Ishikawa (cell line): ENCODE data around the gene PRKAR1A.

ENCODE experiments used
- EGR1 ChIP-seq: IDR thresholded peaks from 2 replicates; pipeline ENCODE4 v1.6.1; 2012
- NFIC ChIP-seq: IDR thresholded peaks from 2 replicates; pipeline ENCODE4 v1.6.1; 2012
- TAF1 ChIP-seq: IDR thresholded peaks from 2 replicates; pipeline ENCODE4 v1.6.1; 2012; ENCODE audit warnings: low read depth, mild to moderate bottlenecking
- TCF12 ChIP-seq: IDR thresholded peaks from 2 replicates; pipeline ENCODE4 v1.6.1; 2012; ENCODE audit warnings: low read depth
- ZBTB7A ChIP-seq: IDR thresholded peaks from 2 replicates; pipeline ENCODE4 v1.6.1; 2012; ENCODE audit warnings: low read depth
- TF ChIP-seq, protein P1 (sequence below): IDR thresholded peaks from 2 replicates; pipeline ENCODE4 v1.6.1; 2012
- TF ChIP-seq, protein P2 (sequence below): IDR thresholded peaks from 2 replicates; pipeline ENCODE4 v1.6.1; 2012; ENCODE audit warnings: low read depth, mild to moderate bottlenecking
- TF ChIP-seq, protein P3 (sequence below): IDR thresholded peaks from 2 replicates; pipeline ENCODE4 v1.6.1; 2012

DNA sequence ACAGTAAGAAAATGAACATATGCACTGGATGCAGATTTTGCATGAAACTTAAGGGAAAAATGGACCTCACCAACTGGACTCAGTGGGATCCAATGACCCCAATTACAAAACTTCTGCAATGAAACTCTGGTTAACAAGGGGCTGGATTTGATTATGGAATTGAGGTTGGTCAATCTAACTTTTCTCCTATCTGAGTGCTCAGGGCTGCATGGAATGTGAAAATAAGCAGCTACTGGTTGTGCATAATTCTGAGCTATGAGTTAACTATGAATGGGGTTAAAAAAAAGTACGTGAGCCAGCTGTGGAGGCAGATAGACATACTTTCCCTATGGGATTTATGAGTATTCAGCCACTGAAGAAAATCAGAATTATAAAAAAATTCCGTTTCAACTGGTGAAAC, 79.8 kb downstream of the PRKAR1A start:
- TF ChIP-seq, protein P1, sequence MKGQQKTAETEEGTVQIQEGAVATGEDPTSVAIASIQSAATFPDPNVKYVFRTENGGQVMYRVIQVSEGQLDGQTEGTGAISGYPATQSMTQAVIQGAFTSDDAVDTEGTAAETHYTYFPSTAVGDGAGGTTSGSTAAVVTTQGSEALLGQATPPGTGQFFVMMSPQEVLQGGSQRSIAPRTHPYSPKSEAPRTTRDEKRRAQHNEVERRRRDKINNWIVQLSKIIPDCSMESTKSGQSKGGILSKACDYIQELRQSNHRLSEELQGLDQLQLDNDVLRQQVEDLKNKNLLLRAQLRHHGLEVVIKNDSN: no peak
- TF ChIP-seq EGR1 (no peak), ZBTB7A (no peak), TAF1 (no peak), NFIC (no peak), TCF12 (no peak)
- TF ChIP-seq, protein P2, sequence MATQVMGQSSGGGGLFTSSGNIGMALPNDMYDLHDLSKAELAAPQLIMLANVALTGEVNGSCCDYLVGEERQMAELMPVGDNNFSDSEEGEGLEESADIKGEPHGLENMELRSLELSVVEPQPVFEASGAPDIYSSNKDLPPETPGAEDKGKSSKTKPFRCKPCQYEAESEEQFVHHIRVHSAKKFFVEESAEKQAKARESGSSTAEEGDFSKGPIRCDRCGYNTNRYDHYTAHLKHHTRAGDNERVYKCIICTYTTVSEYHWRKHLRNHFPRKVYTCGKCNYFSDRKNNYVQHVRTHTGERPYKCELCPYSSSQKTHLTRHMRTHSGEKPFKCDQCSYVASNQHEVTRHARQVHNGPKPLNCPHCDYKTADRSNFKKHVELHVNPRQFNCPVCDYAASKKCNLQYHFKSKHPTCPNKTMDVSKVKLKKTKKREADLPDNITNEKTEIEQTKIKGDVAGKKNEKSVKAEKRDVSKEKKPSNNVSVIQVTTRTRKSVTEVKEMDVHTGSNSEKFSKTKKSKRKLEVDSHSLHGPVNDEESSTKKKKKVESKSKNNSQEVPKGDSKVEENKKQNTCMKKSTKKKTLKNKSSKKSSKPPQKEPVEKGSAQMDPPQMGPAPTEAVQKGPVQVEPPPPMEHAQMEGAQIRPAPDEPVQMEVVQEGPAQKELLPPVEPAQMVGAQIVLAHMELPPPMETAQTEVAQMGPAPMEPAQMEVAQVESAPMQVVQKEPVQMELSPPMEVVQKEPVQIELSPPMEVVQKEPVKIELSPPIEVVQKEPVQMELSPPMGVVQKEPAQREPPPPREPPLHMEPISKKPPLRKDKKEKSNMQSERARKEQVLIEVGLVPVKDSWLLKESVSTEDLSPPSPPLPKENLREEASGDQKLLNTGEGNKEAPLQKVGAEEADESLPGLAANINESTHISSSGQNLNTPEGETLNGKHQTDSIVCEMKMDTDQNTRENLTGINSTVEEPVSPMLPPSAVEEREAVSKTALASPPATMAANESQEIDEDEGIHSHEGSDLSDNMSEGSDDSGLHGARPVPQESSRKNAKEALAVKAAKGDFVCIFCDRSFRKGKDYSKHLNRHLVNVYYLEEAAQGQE: no peak
- TF ChIP-seq, protein P3, sequence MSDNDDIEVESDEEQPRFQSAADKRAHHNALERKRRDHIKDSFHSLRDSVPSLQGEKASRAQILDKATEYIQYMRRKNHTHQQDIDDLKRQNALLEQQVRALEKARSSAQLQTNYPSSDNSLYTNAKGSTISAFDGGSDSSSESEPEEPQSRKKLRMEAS: no peak
